NAMALWA (cell line): ENCODE results near the gene FALEC.
A peak's percentile ranks its signal among the peaks of the same experiment; 100 is the strongest.
"Not testable (repeated sequence)": the region's sequence is repeated elsewhere in the genome, so short reads cannot be mapped to it uniquely, and the experiment has no call there.

Experiments used
- DNase-seq: peaks from one replicate; pipeline ENCODE4 v3.0.0-alpha.2; 2015; ENCODE audit warnings: low spot score

The FALEC gene

GRCh38 chr1:150574260-150575071 is 58.9 kb downstream of the FALEC start:
- DNase-seq = peak; percentile 32

GRCh38 chr1:150575072-150575489 is 59.5 kb downstream of the FALEC start:
- DNase-seq = peak; percentile 21

- DNase-seq = peak; percentile 30
These were observed 60.2 kb downstream of the FALEC start for GRCh38 chr1:150575518-150576366.

GRCh38 chr1:150576367-150576711 is 60.8 kb downstream of the FALEC start:
- DNase-seq = peak; percentile 30

- DNase-seq = peak; percentile 43
These were observed 61.4 kb downstream of the FALEC start for GRCh38 chr1:150576794-150577556.

- DNase-seq = peak; percentile 68
These were observed 62.2 kb downstream of the FALEC start for GRCh38 chr1:150577557-150578271.

- peak; percentile 64 for DNase-seq
These were observed 62.9 kb downstream of the FALEC start for GRCh38 chr1:150578272-150579109.

GRCh38 chr1:150579110-150579944 is 63.8 kb downstream of the FALEC start, which contains the start of gene MCL1:
MCL1 (minus strand) TSS chr1:150579610; CDS start chr1:150579530, 80 bp downstream.
- peak; percentile 97 for DNase-seq

- DNase-seq = no peak
These were observed 64.5 kb downstream of the FALEC start for GRCh38 chr1:150579945-150580642.

GRCh38 chr1:150580966-150581365 is 65.4 kb downstream of the FALEC start:
- not testable (repeated sequence) for DNase-seq

- DNase-seq = not testable (repeated sequence)
These were observed 65.9 kb downstream of the FALEC start for GRCh38 chr1:150581437-150581836.

- DNase-seq = not testable (repeated sequence)
These were observed 66.4 kb downstream of the FALEC start for GRCh38 chr1:150581962-150582361.

- peak; percentile 5 for DNase-seq
These were observed 66.8 kb downstream of the FALEC start for GRCh38 chr1:150582371-150582770.
